Natural killer cell treated with Interleukin-12 subunit alpha and Interleukin-12 subunit beta and Interleukin-15 and Interleukin-18, amount 100 ng/mL, for 72 hours (primary cell): Measurements from ENCODE around the gene RSPH6A. TPM values are rescaled to one million over a fixed set of nuclear protein-coding genes. Genes with fewer than 3 reads are reported as not detected.

Source experiments
- ATAC-seq, 2 donors: fragments of 150-1000 bp; cut with Tn5 transposase in 1 of 2; sonication (Bioruptor Pico), chemical (Tn5 transposase) in 1 of 2; 2 replicates each; pipeline ENCODE4 v1.10.0; 2021
- DNase-seq: peaks from one replicate; pipeline ENCODE4 v3.0.0; 2022; ENCODE audit warnings: low spot score
- H3K27ac Mint-ChIP-seq, 2 donors: 1 replicate in 1 of 2; 2 replicates in 1 of 2; pipeline ENCODE4 v1.8.0; 2022; ENCODE audit warnings: mixed read lengths in 2 of 2, mild to moderate bottlenecking in 1 of 2, moderate library complexity in 1 of 2
- H3K27me3 Mint-ChIP-seq, 2 donors: 1 replicate in 1 of 2; 2 replicates in 1 of 2; pipeline ENCODE4 v1.8.0; 2022; ENCODE audit warnings: mixed read lengths in 2 of 2
- H3K36me3 Mint-ChIP-seq: one replicate; pipeline ENCODE4 v1.8.0; 2022; ENCODE audit warnings: mixed read lengths
- H3K4me1 Mint-ChIP-seq, 2 donors: 1 replicate in 1 of 2; 2 replicates in 1 of 2; pipeline ENCODE4 v1.8.0; 2022; ENCODE audit warnings: low read depth in 2 of 2, mixed read lengths in 2 of 2, mild to moderate bottlenecking in 1 of 2
- H3K4me3 Mint-ChIP-seq: one replicate; pipeline ENCODE4 v1.8.0; 2022; ENCODE audit warnings: mixed read lengths
- H3K9me3 Mint-ChIP-seq: 2 replicates; pipeline ENCODE4 v1.8.0; 2022; ENCODE audit warnings: mixed read lengths
- total RNA-seq, 2 donors: library from RNA; stranded (reverse); gene quantifications; one replicate each; pipeline ENCODE4 v1.2.3, GENCODE V29; 2022

RSPH6A gene
- total RNA-seq, 2 donors from 2014 or later, result 0.38 to 0.98 TPM

DNA sequence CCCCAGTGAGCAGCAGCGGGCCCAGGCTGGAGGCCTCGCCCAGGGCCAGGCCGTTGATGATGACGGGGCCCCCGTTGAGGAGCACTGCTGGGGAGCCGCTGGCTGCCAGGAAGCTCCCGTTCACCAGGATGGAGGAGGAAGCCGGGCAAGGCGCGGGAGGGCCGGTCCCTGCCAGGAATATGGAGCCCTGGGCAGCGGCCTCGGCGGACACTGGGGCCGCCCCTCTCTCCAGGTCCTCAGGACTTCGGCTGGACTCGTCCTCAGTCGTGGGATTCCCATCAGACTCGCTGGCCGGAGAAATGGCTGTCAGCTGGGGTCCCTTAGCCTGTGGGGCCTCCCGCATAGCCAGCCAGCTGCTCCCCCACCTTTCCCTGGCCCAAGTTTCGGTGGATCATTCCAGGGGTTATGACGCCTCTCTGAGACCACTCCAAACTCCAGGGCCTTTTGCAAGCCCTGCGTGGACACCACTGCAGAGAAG, 48.2 kb downstream of the RSPH6A start:
- H3K4me3 Mint-ChIP-seq, result peak overlapping the region; percentile 48
- H3K27ac Mint-ChIP-seq, result no peak overlapping the region
- no peak for ATAC-seq
- no peak for DNase-seq
- no peaks in the 10 kb centered on the region for H3K27me3 Mint-ChIP-seq
- H3K4me1 Mint-ChIP-seq, result peaks cover 4 to 14% of the 10 kb centered on the region in 2 donors
- H3K36me3 Mint-ChIP-seq, result no peaks in the 10 kb centered on the region
- no peaks in the 10 kb centered on the region for H3K9me3 Mint-ChIP-seq

DNA sequence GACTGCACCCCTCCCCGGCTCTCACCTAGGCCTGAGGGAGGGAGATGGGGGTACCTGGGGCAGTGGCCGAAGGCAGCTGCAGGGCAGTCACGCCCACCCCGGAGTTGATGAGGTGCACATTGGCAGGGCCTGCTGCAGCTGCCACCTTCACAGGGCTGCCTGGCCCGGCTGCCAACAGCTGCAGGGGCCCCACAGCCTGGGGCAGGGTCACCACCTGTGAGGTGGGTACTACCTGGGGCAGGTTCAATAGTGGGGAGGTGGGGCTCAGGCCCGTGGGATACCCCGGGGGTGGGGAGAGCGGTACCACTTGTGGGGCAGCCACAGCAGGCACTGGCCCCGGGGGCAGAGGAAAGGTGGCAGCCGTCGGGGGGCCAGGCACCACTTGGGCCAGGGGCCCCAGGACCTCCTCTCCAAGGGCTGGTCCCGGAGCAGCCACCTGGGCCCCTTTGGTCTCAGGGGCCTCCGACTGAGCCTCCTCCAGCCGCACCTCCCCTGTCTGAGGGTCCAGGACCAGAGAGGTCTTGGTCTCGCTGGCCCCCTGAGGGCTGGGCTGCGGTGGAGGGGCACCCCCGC, 48.7 kb downstream of the RSPH6A start:
- no peak for ATAC-seq
- no peak overlapping the region for H3K27ac Mint-ChIP-seq
- DNase-seq, result no peak
- H3K36me3 Mint-ChIP-seq, result no peaks in the 10 kb centered on the region
- H3K4me1 Mint-ChIP-seq, result peaks cover 4 to 14% of the 10 kb centered on the region in 2 donors
- no peaks in the 10 kb centered on the region for H3K9me3 Mint-ChIP-seq
- H3K4me3 Mint-ChIP-seq, result no peak overlapping the region
- H3K27me3 Mint-ChIP-seq, result no peaks in the 10 kb centered on the region

DNA sequence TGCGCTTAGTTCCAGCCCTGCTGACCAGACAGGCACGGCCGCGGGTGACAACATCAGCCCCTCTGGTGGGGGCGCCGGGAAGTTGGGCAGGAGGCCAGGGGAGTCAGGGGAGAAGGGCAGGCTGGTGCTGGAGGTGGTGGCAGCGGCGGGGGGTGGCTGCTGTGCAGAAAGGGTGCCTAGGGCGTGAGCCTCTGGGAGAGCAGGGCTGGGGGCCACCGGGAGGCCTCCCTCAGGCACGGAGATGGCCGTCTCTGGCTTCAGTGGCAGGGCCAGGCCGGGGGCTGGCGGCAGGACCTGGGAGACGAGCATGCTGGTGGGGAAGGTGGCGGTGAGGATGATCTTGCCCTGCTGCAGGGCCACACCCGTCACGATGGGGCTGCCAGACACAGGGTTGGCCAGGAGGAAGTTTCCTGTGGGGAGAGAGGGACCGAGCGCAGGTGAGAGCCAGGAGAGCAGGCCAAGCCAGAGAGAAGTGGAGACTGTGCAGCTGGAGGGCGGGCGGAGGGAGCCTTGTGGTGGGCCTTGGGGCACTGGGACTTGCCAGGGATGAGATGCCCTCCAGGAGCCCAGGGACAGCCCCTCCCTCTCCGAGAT, 49.3 kb downstream of the RSPH6A start:
- Mint-ChIP-seq H3K4me1 (peaks cover 4 to 14% of the 10 kb centered on the region in 2 donors), H3K36me3 (no peaks in the 10 kb centered on the region), H3K27ac (no peak overlapping the region), H3K27me3 (no peaks in the 10 kb centered on the region), H3K4me3 (no peak overlapping the region), H3K9me3 (no peaks in the 10 kb centered on the region)
- no peak for DNase-seq
- no peak for ATAC-seq

DNA sequence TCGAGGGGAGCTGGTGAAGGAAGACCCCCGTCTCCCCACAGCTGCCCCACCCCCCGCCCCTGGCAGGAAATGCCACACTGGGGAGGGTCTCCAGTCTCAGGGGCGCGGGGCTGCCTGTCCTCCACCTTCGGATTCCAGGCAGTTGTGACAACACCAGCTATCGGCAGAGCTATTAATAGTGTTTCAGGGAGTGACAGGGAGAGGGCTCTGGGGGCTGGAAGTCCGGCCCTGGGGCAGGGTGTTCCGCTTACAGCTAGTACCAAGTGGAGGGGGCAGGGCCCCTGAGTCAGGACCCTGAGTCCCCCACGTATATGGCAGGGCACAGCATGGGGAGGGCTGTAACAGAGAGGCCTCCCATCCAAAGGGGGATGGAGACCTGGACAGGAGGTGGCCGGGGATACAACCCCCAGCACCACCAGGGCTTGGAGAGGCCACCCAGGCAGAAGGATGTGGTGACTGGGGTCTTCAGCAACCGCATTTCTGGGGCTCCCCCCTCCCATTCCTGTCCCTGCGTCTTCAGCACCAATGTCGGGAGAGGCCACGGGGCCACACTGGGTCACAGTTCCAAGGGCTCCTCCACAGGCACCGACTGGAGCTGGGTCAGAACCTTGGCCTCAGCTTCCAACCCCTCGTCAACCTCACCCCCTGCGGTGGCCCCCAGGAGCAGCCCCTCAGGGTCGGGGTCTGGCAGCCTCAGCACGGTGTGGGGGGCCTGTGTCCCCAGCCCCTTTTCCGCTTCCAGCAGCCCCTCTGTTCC, 50.0 kb downstream of the RSPH6A start:
- no peaks in the 10 kb centered on the region for H3K36me3 Mint-ChIP-seq
- H3K4me3 Mint-ChIP-seq, result no peak overlapping the region

DNA sequence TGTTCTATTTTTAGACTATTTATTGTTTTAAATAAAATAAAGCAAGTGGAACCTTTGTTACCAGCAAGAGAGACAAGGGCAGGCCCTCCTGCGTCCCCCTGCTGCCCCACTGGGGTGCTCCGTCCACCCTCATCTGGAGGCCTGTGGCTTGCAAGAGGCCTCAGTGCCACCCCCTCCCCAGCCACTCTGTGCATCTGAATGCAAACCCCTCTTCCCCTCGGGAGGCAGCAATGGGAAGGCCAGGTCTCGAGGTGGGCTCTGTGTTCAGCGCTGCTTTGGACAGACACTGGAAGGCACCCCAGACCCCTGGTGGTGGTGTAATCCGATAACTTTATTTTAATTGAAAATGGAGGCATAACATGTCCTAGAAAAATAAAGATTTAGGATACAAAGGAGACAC, 50.6 kb downstream of the RSPH6A start:
- no peak for DNase-seq
- Mint-ChIP-seq H3K9me3 (no peaks in the 10 kb centered on the region), H3K27me3 (no peaks in the 10 kb centered on the region), H3K4me1 (peaks cover under 1 to 5% of the 10 kb centered on the region in 2 donors), H3K36me3 (no peaks in the 10 kb centered on the region), H3K4me3 (no peak overlapping the region), H3K27ac (no peak overlapping the region)
- ATAC-seq, result no peak

More for the DNA sequence above, 50.0 kb downstream of the RSPH6A start:
- Mint-ChIP-seq H3K27me3 (no peaks in the 10 kb centered on the region), H3K9me3 (no peaks in the 10 kb centered on the region), H3K27ac (no peak overlapping the region), H3K4me1 (peaks cover 4 to 8% of the 10 kb centered on the region in 2 donors)
- ATAC-seq, result no peak
- no peak for DNase-seq

DNA sequence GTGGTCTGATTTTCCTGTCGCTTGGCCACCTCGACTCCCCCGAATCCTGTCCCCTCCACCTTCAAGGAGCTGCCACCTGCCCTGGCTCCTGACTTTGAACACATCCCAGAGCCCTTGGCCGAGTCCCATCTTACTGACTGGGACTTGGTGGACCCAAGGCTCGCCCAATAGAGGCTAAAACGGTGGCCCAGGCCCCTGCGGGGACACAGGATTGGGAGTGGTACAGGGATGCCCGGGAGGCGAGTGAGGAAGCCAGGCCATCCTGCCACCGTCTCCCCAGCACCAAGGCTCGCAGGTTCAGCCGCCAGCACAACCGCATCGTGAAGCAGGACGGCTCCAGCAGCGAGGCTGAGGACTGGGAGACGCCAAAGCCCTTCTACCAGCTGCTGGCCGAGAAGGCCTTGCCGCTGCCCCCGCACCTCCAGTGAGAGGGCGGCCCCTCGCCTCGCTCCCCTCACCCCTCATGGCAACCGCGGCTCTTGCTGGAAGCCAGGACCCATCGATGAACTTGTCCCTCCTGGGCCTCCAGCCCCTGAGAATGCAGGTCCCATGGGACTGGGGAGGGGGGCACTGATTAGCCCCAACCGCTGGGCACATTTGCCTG, 51.3 kb downstream of the RSPH6A start:
- H3K36me3 Mint-ChIP-seq, result no peaks in the 10 kb centered on the region
- H3K4me3 Mint-ChIP-seq, result no peak overlapping the region
- H3K27ac Mint-ChIP-seq, result no peak overlapping the region
- no peak for ATAC-seq
- no peaks in the 10 kb centered on the region for H3K9me3 Mint-ChIP-seq
- peaks cover 0 to 1% of the 10 kb centered on the region in 2 donors for H3K4me1 Mint-ChIP-seq
- no peak for DNase-seq
- H3K27me3 Mint-ChIP-seq, result no peaks in the 10 kb centered on the region

DNA sequence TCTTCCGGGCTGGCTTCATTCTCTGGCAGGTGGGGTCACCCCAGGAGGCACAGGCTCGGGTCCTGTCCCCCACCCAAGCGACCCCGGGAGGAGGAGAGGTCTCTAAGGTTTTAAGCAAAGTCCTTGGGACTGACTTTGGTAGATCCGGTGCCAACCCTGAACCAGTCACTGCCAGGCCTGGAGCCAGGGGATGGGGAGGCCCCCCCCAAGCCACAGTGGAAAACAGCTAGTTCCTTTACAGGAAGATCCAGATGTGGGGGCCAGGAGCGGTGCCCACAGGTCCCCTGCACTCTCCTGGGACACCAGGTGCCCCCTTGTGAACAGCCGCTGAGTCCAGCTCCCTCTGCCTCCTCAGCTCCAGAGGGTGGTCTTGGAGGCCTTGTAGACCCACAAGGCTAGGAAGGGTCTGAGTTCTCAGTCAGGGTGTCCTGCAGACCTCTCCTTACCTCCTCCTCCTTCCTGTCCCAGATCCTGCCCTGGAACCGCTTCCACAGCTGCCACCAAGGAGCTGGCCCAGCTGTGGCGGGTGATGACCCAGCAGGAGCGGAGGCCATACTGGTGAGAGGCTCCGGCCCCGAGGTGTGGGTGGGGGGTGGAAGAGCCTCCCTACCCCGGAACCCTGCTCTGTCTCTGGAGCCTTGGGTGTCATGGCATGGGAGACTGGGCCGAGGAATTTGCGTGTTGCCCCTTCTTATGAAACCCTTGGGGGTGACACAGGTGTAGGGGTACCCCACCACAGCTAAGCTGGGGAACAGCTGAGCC, 52.1 kb downstream of the RSPH6A start:
- ATAC-seq (no peak), DNase-seq (peak; percentile 50)
- H3K27me3 Mint-ChIP-seq, result no peaks in the 10 kb centered on the region
- H3K27ac Mint-ChIP-seq, result no peak overlapping the region
- H3K9me3 Mint-ChIP-seq, result no peaks in the 10 kb centered on the region
- no peaks in the 10 kb centered on the region for H3K36me3 Mint-ChIP-seq
- no peak overlapping the region for H3K4me3 Mint-ChIP-seq
- no peaks in the 10 kb centered on the region for H3K4me1 Mint-ChIP-seq

DNA sequence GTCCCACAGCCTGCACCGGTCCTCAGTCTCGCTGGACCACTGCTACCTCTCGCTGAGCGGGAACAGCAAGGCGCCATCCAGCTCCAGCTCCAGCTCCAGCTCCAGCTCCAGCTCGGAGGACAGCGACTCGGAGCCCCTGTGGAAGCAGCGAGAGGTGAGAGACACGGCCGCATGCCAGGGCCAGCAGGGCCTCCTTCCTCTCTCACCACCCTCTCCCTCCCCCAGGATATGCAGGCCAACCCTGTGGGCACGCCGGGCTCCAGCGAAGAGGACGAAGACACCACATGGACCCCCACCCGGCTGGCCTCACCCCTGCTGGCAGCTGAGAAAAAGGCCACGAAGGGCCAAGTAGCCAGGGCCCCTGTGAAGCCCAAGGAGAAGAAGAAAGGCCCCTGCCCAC, 53.4 kb downstream of the RSPH6A start:
- H3K27ac Mint-ChIP-seq, result no peak overlapping the region
- no peaks in the 10 kb centered on the region for H3K27me3 Mint-ChIP-seq
- ATAC-seq (no peak), DNase-seq (peak; percentile 47)
- H3K36me3 Mint-ChIP-seq, result no peaks in the 10 kb centered on the region
- no peaks in the 10 kb centered on the region for H3K4me1 Mint-ChIP-seq
- no peak overlapping the region for H3K4me3 Mint-ChIP-seq
- H3K9me3 Mint-ChIP-seq, result no peaks in the 10 kb centered on the region

DNA sequence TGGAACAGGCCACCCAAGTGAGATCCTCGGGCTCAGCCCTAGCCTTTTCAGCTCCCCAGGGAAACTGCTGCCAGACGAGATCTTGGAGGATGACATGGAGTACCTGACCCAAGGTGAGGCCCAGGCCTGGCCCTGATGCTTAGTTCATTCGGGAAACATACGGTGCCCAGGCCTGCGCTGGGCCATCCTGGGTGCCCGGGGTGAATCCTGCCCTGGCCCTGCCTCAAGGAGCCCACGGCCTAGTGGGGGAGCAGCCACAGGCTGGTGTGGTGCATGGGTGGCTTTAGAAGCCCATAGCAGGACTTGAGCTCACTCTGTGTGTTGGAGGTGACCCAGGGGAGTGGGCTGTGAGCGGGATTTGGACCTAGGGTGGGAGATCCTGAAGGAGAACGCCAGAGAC, 56.2 kb downstream of the RSPH6A start:
- peak in 1 of 2 donors; percentile 15 for ATAC-seq
- Mint-ChIP-seq H3K36me3 (no peaks in the 10 kb centered on the region), H3K27me3 (no peaks in the 10 kb centered on the region)

DNA sequence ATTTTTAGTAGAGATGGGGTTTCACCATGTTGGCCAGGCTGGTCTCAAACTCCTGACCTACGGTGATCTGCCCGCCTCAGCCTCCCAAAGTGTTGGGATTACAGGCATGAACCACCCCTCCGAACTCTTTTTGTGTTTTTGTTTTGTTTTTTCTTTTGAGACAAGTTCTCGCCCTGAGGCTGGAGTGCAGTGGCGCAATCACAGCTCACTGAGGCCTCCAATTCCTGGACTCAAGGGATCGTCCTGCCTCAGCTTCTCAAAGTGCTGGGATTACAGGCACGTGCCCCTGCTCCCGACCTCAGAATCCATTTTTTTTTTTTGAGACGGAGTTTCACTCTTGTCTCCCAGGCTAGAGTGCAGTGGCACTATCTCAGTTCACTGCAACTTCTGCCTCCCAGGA, 57.4 kb downstream of the RSPH6A start:
- DNase-seq (peak; percentile 39), ATAC-seq (no peak)
- Mint-ChIP-seq H3K4me1 (no peaks in the 10 kb centered on the region), H3K27ac (no peak overlapping the region), H3K4me3 (no peak overlapping the region), H3K36me3 (no peaks in the 10 kb centered on the region), H3K27me3 (no peaks in the 10 kb centered on the region), H3K9me3 (no peaks in the 10 kb centered on the region)

More for the DNA sequence above, 56.2 kb downstream of the RSPH6A start:
- Mint-ChIP-seq H3K4me3 (no peak overlapping the region), H3K4me1 (no peaks in the 10 kb centered on the region), H3K9me3 (no peaks in the 10 kb centered on the region), H3K27ac (no peak overlapping the region)
- DNase-seq, result peak; percentile 52

DNA sequence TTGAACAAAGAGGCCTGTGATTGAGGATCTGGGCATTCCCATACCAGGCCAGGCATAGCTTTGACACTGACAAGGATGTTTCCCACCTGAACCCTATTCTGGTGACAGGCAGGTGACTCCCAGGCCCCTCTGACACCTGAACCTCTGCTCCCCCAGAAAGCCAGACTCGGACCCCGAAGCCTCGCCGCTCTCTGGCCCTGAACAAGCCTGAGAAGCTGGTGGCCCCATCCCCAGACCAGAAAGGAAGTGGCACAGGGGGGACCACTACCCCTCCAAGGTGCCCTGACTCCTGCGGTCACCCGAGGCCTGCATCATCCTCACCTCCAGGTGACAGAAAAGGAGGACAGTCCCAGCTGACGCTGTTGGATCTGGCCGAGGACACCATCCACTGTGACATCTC, 60.8 kb downstream of the RSPH6A start:
- Mint-ChIP-seq H3K4me3 (no peak overlapping the region), H3K27ac (no peak overlapping the region), H3K9me3 (no peaks in the 10 kb centered on the region), H3K36me3 (no peaks in the 10 kb centered on the region), H3K4me1 (no peaks in the 10 kb centered on the region), H3K27me3 (no peaks in the 10 kb centered on the region)
- DNase-seq, result peak; percentile 58
- ATAC-seq, result no peak

DNA sequence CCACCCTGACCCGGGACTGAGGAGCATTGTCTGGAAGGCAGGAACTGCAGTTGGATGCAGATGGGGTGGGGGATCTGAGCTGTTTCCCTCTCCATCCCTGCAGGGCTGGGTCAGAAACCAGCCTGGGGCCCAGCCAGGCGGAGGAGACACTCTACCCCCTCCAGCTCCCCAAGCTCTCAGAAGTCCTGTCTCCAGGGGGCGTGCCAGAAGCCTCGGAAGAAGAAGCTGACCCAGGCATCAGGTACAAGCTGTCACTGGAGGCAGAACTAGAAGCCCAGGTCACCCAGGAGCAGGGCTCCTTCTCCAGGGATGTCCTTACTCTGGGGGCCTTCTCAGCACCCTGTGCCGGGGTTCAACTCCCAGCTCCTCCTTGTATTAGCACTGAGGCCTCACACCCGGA, 61.6 kb downstream of the RSPH6A start:
- DNase-seq, result peak; percentile 32
- Mint-ChIP-seq H3K27me3 (no peaks in the 10 kb centered on the region), H3K27ac (no peak overlapping the region), H3K4me1 (no peaks in the 10 kb centered on the region), H3K4me3 (no peak overlapping the region), H3K36me3 (no peaks in the 10 kb centered on the region), H3K9me3 (no peaks in the 10 kb centered on the region)
- ATAC-seq, result no peak

DNA sequence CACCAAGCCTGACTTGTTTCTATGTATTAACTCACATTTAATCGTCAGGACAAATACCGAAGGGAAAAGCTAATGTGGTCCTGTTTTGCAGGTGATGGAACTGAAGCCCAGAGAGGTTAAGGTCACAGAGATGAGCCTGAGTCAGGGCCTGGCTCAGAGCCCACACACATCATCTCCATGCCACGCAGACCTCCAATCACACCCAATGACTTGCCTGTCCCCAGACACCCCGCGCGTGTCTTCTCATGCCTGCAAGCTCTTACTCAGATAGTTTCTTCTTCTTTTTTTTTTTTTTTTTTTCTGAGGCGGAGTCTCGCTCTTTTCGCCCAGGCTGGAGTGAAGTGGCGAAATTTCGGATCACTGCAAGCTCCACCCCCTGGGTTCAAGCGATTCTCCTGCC, 62.5 kb downstream of the RSPH6A start:
- H3K9me3 Mint-ChIP-seq, result no peaks in the 10 kb centered on the region
- no peak overlapping the region for H3K4me3 Mint-ChIP-seq
- H3K4me1 Mint-ChIP-seq, result no peaks in the 10 kb centered on the region
- no peak for ATAC-seq
- peaks cover 0 to under 1% of the 10 kb centered on the region in 2 donors for H3K27me3 Mint-ChIP-seq
- no peaks in the 10 kb centered on the region for H3K36me3 Mint-ChIP-seq
- H3K27ac Mint-ChIP-seq, result no peak overlapping the region
- DNase-seq, result no peak
